HG03460 (cell line): ENCODE measurements around the gene C16orf92.

Experiments used
- ATAC-seq: cut with Tn5 transposase; IDR thresholded peaks from one replicate; pipeline ENCODE4 v1.9.1; 2021; ENCODE audit not compliant: unreplicated experiment

C16orf92 gene

DNA sequence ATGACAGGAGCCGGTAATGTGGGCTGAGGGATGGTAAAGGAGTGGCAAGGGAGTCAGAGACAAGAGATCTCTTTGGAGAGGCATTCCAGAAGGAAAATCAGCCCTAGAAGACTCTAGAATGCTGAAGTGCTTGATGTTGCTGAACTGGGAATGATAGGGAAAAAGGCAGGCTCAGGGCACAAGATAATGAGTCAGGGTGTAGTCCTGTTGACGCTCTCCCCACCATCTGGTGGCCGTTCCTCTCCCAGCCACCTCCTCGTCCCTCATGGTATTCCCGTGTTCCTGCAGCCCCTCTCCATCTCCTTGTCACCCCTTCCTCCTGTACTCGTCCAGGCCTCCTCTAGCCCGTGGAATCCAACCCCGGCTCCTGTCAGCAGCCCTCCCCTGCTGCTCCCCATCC lies 31.5 kb downstream of the C16orf92 start:
- no peak for ATAC-seq

DNA sequence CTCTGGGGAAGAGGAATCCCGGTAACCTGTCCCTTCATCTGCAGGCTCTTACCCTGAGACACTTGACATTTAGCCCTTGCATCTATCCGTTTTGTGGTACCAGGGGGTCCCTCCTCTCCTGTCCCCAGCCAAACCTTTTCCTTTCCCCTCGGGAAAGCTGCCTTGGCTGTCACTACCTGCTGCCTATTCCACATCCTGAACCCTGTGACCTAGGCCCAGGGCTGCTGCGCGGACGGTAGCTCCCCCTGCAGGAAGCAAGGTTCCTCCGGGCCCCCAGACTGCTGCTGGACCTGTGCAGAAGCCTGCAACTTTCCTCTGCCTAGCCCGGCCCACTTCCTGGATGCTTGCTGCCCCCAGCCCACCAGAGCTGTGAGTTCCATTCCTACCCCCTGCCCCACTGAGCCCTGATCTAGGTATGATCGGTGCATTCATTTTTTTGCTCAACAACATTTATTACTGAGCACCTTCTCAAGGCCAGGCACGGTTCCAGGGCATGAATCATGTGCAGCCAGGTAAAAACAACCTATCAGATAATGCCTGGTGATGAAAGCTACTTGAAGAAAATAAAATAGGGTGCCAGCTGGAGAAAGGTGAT lies 32.1 kb downstream of the C16orf92 start:
- ATAC-seq = no peak

DNA sequence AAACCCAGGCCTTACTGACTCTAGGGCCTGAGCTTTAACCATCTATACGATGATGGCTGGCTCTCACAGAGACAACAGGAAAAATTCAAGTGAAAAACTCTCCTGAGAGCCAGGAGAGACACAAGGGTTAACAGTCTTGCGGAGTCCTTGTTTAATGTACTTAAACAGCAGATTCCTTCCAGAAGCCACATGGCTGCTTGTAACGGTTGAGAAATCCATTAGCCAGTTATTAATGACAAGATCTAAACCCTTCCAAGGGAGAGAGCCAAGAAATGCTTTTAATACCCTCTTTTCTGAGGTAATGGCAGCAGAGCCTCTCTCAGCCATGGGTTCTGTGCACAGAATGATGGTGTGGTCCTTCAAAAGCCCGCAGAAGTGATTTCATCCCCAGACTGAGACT lies 37.3 kb downstream of the C16orf92 start:
- ATAC-seq = no peak

DNA sequence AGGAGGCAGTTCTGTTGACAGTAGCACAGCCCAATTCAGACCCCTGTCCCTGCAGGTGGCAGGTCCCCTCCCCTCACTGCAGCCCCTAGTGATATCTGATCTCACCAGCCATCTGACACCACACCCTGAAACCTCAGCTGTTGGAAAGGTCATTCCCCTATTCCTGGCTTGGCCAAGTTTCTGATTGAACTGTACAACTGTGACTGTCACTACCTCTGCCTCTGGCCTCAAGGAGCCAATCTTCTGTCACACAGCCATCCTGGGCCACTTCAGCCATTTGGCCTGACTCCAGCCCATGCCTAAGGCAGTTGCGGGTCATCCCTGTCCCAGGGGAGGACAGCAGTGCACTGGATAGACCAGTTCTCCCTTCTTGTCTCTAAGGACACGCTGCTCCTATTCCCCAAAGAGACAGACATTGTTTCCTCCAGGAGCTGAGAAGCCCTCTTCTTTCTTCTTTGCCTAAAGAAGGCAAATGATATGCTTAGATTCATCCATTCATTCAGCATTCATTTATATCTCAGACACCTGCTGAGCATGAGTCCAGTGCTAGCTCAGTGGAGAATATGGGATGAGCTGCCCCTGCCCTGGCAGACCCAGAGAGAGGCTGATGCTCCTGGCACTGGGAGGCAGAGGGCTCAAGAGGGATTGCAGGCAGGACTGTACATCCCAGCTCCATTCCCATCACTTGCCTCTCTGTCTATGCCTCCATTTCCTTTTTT lies 38.0 kb downstream of the C16orf92 start:
- ATAC-seq = no peak

DNA sequence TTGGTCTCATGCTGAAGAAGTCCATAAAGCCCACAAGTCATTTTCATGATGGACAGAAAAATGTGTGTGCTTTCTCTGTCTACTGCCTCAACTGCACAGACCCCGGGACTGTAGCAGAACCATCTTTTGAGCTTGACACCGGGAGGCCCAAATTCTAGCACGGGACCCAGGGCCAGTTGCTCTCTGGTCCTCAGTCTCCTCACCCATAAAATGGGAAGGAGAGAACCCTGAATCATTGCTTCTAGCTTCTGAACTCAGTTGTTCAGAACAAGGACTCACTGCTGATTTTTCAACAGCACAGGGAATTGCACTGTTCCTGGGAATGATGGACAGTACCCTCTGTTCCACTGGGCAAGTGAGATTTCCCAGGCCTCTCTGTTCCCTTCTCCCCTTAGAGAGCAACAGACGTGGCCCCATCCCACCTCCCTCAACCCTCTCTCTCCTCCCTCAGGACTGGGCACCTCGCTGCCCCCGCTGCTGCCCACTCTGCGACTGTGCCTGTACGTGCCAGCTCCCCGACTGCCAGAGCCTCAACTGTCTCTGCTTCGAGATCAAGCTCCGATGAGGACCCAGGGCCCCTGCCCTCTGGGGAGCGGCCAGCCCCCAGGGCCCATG lies 40.4 kb downstream of the C16orf92 start:
- no peak for ATAC-seq

DNA sequence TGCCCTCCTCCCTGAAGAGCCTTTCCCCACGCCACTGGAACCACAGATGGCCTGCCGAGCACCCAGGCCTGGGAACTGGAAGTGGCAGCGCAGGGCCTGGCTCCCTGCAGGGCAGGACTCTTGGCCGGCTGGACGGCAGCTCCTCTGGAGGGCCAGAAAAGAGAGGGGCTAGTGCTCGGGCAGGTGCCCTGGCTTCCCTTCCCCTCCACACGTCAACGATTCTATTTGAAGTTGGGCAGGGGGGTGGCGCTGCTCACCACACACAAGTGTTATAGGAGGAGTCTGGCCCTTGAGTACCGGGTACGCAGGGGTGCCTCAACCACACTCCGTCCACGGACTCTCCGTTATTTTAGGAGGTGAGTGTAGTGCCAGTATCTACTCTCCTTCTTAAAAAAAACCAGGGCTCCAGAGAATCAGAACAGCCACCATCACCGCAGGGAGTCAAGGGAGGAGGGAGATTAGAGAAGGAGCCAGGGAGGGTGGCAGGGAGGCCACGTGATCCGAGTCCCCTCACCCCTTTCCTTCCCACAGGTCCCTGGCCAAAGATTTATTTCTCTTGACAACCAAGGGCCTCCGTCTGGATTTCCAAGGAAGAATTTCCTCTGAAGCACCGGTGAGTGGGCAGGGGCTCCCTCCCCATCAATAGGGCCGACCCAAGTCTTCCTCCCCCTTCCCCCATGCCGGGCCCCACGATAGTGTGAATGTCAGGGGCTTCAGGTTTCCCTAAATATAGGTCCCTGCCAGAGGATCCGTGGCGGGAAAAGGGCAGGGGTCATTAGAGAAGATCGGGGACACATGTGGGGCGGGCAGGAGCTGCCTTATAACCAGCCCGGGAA lies 41.1 kb downstream of the C16orf92 start:
- peak; percentile 40 for ATAC-seq

DNA sequence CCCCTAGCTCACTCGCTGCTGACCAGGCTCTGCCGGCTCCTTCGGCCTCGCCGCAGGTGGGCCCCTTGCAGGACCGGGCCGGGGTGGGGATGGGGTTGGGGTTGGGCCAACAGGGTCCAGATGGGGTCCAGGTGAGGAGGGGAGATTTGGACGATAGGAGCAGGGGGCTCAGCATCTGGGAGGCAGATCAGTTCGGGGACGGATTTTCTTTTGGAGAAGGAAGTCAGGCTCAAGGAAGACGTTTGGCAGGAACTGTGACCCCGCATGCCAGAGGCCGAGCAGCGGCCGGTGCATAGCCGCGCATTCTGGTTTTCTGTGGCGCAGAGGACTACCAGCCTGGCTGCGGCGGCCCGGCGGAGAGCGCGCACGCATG lies 41.7 kb downstream of the C16orf92 start:
- no peak for ATAC-seq

DNA sequence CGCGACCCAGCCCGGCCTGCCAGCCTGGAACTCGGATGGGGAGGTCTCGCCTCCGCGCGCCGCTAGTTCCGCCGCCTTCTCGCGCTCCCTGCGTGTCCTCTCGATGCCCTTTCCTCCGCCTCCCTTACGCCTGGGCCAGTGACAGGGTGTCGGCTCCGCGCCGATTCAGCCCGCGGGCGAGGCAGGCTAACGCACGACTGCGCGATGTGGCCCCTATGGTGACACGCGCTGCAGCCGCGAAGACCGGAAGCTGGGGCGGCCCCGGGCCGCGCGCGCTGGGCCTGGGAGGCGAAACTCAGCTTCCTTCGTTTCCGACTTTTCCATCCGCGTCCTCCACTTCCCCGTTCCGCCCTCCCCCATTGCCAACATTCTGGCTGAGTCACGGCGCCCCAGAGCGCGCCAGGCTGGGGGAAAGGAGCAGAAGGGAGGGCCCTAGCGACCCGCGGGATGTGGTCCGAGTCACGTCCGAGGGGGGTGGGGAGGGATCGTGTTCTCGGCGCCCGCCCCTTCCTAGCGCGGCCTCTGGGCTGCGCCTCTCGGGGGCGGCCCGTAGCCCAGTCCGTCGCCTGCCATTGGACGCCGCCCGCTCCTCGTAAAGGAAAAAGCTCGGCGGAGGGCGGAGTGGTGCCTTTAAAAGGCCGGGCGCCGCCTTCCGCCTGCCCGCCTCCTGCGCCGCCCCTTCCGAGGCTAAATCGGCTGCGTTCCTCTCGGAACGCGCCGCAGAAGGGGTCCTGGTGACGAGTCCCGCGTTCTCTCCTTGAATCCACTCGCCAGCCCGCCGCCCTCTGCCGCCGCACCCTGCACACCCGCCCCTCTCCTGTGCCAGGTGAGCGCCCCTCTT lies 42.3 kb downstream of the C16orf92 start, which contains the start of gene ALDOA:
ALDOA (plus strand) TSS at position 659 of the 841 bp plus-strand sequence. CDS start 1,138 bp downstream, outside the sequence.
- ATAC-seq = peak; percentile 71

GRCh38 chr16:30065943-30066760 lies 43.2 kb downstream of the C16orf92 start:
- ATAC-seq = no peak

- ATAC-seq = no peak
Observed at GRCh38 chr16:30066761-30067583, 44.0 kb downstream of the C16orf92 start.

GRCh38 chr16:30067584-30067916 lies 44.6 kb downstream of the C16orf92 start:
- no peak for ATAC-seq

- ATAC-seq = no peak
Observed at GRCh38 chr16:30068333-30068732, 45.3 kb downstream of the C16orf92 start.

DNA sequence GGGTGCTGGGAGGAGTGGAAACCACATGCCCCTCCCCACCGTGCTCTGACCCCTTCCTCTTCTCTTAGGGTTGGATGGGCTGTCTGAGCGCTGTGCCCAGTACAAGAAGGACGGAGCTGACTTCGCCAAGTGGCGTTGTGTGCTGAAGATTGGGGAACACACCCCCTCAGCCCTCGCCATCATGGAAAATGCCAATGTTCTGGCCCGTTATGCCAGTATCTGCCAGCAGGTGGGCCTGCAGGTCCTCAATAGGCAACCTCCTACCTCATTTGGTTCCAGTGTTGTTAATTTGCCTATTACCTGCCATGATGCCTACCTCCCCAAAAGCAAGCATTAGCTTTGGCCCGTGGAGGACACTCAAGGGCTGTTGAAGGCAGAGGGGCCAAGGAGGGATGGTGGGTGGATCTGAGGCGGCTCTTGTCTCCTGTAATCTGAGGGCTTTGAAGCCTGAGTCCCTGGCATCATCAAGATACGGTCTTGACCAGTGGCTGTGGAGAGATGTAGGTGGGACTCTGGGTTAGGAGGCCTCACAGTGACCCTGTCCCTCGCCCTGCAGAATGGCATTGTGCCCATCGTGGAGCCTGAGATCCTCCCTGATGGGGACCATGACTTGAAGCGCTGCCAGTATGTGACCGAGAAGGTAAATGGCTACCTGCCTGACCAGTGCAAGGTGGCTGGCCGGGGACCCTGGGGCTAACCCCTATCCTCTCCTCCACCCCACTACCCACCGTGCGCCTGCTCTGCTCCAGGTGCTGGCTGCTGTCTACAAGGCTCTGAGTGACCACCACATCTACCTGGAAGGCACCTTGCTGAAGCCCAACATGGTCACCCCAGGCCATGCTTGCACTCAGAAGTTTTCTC lies 46.0 kb downstream of the C16orf92 start:
- ATAC-seq = no peak

- no peak for ATAC-seq
Observed at GRCh38 chr16:30069611-30070462, 46.8 kb downstream of the C16orf92 start.

DNA sequence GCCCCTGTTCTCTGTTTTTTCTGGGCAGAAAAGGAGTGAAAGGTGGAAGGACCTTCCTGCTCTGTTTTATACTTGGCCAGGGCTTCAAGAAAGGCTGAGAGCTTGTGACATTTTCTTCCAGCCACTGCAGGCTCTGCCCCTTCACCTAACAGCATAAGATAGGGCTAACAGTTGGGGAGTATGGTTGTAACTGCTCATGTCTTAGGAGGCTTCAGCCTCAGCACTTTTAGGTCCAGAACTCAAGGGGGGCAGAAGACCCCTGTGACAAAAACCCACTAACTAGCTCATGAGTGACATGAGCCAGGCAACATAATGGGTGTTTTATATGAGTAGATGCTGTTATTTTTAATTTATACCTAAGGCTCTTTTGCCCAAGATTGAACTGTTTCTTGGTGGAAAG lies 47.5 kb downstream of the C16orf92 start:
- ATAC-seq = no peak
